ENCODE data around the gene ADAMTSL2. TPM values are rescaled to one million over a fixed set of nuclear protein-coding genes. Genes with fewer than 3 reads are reported as not detected.

The ADAMTSL2 gene
- total and polyA plus RNA-seq, 4 donors, result 1.8 to 18.2 (median 7.7) TPM

DNA sequence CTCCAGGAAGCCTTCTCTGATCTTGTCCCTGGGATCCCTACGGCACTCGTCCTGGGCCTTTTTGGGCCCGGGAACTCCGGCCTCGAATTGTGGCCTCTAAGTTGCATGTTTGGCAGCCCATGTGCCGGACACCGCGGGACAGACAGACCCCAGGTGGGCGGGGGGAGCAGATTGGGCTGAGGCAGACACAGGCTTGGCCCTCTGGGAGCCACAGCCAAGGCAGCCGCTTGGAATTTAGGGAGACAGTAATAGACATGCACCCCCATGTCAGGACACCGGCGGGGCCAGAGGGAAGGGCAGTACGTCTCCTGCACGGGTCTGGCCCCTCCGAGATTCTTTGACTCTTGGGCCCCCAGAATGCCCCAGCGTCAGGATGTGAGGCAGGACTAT lies 36.2 kb downstream of the ADAMTSL2 start:
- Histone ChIP-seq H3K4me1 (ENCODE audit: control insufficient read depth in 4 of 4, insufficient read depth in 4 of 4, low read length in 3 of 4) (no peaks in the 10 kb centered on the region), H3K27me3 (ENCODE audit: control insufficient read depth in 4 of 4, insufficient read depth in 4 of 4, low read length in 3 of 4) (no peaks in the 10 kb centered on the region), H3K27ac (ENCODE audit: low read depth in 1 of 2, low read length in 2 of 2) (no peak overlapping the region), H3K9me3 (ENCODE audit: control insufficient read depth in 4 of 4, low read length in 3 of 4) (no peaks in the 10 kb centered on the region), H3K36me3 (ENCODE audit: control insufficient read depth in 4 of 4, insufficient read depth in 3 of 4, low read depth in 1 of 4, low read length in 3 of 4) (no peaks in the 10 kb centered on the region), H3K4me3 (ENCODE audit: low read depth in 1 of 3, low read length in 3 of 3) (no peak overlapping the region), H3K9ac (ENCODE audit: low read depth in 1 of 2, low read length in 2 of 2) (no peak overlapping the region)
- DNase-seq (ENCODE audit: low spot score), result no peak
- TF ChIP-seq, protein P1, sequence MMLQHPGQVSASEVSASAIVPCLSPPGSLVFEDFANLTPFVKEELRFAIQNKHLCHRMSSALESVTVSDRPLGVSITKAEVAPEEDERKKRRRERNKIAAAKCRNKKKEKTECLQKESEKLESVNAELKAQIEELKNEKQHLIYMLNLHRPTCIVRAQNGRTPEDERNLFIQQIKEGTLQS (IDR thresholded peaks at IDR 0.05), result no peak
- TF ChIP-seq HNF4A (conservative IDR thresholded peaks at IDR 0.05), result no peak
- TF ChIP-seq, protein P2, sequence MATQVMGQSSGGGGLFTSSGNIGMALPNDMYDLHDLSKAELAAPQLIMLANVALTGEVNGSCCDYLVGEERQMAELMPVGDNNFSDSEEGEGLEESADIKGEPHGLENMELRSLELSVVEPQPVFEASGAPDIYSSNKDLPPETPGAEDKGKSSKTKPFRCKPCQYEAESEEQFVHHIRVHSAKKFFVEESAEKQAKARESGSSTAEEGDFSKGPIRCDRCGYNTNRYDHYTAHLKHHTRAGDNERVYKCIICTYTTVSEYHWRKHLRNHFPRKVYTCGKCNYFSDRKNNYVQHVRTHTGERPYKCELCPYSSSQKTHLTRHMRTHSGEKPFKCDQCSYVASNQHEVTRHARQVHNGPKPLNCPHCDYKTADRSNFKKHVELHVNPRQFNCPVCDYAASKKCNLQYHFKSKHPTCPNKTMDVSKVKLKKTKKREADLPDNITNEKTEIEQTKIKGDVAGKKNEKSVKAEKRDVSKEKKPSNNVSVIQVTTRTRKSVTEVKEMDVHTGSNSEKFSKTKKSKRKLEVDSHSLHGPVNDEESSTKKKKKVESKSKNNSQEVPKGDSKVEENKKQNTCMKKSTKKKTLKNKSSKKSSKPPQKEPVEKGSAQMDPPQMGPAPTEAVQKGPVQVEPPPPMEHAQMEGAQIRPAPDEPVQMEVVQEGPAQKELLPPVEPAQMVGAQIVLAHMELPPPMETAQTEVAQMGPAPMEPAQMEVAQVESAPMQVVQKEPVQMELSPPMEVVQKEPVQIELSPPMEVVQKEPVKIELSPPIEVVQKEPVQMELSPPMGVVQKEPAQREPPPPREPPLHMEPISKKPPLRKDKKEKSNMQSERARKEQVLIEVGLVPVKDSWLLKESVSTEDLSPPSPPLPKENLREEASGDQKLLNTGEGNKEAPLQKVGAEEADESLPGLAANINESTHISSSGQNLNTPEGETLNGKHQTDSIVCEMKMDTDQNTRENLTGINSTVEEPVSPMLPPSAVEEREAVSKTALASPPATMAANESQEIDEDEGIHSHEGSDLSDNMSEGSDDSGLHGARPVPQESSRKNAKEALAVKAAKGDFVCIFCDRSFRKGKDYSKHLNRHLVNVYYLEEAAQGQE (IDR thresholded peaks at IDR 0.05), result no peak
- 84% methylated on average over 16 of the region's 16 CpGs for WGBS

DNA sequence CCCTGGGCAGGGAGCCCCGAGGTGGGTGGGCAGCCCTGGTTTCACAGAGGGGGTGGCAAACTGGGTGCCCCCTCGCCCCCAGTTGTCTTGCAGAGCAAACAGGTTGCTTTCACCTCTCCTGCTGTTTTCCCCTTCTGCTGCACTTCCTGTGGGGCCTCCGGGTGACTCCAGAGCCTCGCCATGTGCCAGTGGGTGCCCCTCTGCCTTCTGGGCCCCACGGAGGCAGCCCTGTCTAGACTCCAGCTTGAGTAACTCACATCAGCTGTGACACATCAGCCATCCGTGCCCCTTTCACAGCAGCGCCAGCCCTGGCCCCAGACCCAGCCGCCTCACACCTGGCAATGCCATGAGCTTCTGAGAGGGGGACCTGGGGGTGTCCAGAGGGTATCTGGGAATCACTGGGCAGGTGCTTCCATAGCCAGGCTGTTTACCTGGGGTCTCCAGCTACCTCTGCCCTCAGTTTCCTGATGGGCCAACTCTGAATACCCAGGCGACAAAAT lies 36.9 kb downstream of the ADAMTSL2 start:
- Histone ChIP-seq H3K36me3 (ENCODE audit: control insufficient read depth in 4 of 4, insufficient read depth in 3 of 4, low read depth in 1 of 4, low read length in 3 of 4) (no peaks in the 10 kb centered on the region), H3K9me3 (ENCODE audit: control insufficient read depth in 4 of 4, low read length in 3 of 4) (no peaks in the 10 kb centered on the region), H3K4me3 (ENCODE audit: low read depth in 1 of 3, low read length in 3 of 3) (no peak overlapping the region), H3K9ac (ENCODE audit: low read depth in 1 of 2, low read length in 2 of 2) (no peak overlapping the region), H3K27ac (ENCODE audit: low read depth in 1 of 2, low read length in 2 of 2) (no peak overlapping the region), H3K27me3 (ENCODE audit: control insufficient read depth in 4 of 4, insufficient read depth in 4 of 4, low read length in 3 of 4) (no peaks in the 10 kb centered on the region), H3K4me1 (ENCODE audit: control insufficient read depth in 4 of 4, insufficient read depth in 4 of 4, low read length in 3 of 4) (no peaks in the 10 kb centered on the region)
- no peak for TF ChIP-seq NR2F2 (IDR thresholded peaks at IDR 0.05)
- no peak for TF ChIP-seq HNF4A (conservative IDR thresholded peaks at IDR 0.05)
- TF ChIP-seq, protein P3, sequence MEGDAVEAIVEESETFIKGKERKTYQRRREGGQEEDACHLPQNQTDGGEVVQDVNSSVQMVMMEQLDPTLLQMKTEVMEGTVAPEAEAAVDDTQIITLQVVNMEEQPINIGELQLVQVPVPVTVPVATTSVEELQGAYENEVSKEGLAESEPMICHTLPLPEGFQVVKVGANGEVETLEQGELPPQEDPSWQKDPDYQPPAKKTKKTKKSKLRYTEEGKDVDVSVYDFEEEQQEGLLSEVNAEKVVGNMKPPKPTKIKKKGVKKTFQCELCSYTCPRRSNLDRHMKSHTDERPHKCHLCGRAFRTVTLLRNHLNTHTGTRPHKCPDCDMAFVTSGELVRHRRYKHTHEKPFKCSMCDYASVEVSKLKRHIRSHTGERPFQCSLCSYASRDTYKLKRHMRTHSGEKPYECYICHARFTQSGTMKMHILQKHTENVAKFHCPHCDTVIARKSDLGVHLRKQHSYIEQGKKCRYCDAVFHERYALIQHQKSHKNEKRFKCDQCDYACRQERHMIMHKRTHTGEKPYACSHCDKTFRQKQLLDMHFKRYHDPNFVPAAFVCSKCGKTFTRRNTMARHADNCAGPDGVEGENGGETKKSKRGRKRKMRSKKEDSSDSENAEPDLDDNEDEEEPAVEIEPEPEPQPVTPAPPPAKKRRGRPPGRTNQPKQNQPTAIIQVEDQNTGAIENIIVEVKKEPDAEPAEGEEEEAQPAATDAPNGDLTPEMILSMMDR (IDR thresholded peaks at IDR 0.05; ENCODE audit: low read depth, low read length, missing input control), result no peak
- DNase-seq (ENCODE audit: low spot score), result no peak
- WGBS, result 84% methylated on average over 9 of the region's 9 CpGs

DNA sequence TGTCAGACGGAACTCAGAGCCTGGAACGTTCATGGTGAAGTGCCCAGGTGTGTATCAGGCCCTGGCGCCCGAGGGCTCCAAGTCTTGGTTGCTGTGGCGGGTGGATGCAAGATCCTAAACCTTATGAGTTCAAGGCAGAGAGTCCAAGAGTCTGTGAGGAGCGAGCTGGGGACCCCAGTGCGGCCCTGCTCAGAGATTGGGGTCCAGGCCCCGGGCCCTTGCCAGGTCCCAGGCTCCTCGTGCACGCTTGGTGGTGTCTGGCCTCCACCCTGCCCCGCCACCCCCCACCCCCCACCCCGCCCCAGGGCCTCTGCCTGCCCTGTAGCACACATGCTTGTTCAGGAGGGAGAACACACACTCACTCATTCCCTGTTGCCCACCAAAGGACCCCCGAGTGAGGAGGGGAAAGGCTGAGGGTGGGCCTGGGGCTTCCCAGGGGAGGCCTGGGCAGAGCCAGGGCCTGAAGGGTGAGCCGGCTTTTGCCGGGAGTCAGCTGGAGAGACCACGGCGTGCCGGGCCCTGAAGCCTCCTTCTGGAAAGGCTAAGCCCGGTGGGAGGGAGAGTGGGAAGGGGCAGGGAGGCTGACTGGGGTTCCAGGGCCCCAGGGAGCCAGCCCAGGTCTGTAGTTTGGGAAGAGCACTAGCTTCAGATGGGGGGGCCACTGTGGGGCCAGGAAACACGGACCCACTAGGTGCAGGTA lies 37.5 kb downstream of the ADAMTSL2 start:
- no peak overlapping the region for H3K27ac ChIP-seq (ENCODE audit: low read depth in 1 of 2, low read length in 2 of 2)
- no peak overlapping the region for H3K9ac ChIP-seq (ENCODE audit: low read depth in 1 of 2, low read length in 2 of 2)
- no peaks in the 10 kb centered on the region for H3K9me3 ChIP-seq (ENCODE audit: control insufficient read depth in 4 of 4, low read length in 3 of 4)
- no peaks in the 10 kb centered on the region for H3K27me3 ChIP-seq (ENCODE audit: control insufficient read depth in 4 of 4, insufficient read depth in 4 of 4, low read length in 3 of 4)
- DNase-seq (ENCODE audit: low spot score), result no peak
- WGBS, result 90% methylated on average over 20 of the region's 20 CpGs
- H3K4me1 ChIP-seq (ENCODE audit: control insufficient read depth in 4 of 4, insufficient read depth in 4 of 4, low read length in 3 of 4), result no peaks in the 10 kb centered on the region
- no peaks in the 10 kb centered on the region for H3K36me3 ChIP-seq (ENCODE audit: control insufficient read depth in 4 of 4, insufficient read depth in 3 of 4, low read depth in 1 of 4, low read length in 3 of 4)
- no peak for TF ChIP-seq YY1 (IDR thresholded peaks at IDR 0.05)
- TF ChIP-seq, protein P4, sequence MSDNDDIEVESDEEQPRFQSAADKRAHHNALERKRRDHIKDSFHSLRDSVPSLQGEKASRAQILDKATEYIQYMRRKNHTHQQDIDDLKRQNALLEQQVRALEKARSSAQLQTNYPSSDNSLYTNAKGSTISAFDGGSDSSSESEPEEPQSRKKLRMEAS (IDR thresholded peaks at IDR 0.05), result no peak
- no peak overlapping the region for H3K4me3 ChIP-seq (ENCODE audit: low read depth in 1 of 3, low read length in 3 of 3)
